ENCODE measurements around the gene S100A10. TPM values are rescaled to one million over a fixed set of nuclear protein-coding genes. Genes with fewer than 3 reads are reported as not detected.

The S100A10 gene
- total and polyA plus RNA-seq, 2 experiments from 2014 or later = 35.9 to 634 TPM

GRCh38 chr1:152002960-152003359 is 9.3 kb upstream of the S100A10 start (continued):
- TF ChIP-seq ZNF462 (CRISPR knock-in tag; IDR thresholded peaks at IDR 0.05) (no peak), STAT1 (IDR thresholded peaks at IDR 0.05; ENCODE audit: unreplicated experiment) (no peak), EZH2phosphoT487 (IDR thresholded peaks at IDR 0.05; ENCODE audit: unreplicated experiment) (no peak), POLR2AphosphoS5 (IDR thresholded peaks at IDR 0.05; ENCODE audit: low read depth) (no peak)
- TF ChIP-seq, protein P1, sequence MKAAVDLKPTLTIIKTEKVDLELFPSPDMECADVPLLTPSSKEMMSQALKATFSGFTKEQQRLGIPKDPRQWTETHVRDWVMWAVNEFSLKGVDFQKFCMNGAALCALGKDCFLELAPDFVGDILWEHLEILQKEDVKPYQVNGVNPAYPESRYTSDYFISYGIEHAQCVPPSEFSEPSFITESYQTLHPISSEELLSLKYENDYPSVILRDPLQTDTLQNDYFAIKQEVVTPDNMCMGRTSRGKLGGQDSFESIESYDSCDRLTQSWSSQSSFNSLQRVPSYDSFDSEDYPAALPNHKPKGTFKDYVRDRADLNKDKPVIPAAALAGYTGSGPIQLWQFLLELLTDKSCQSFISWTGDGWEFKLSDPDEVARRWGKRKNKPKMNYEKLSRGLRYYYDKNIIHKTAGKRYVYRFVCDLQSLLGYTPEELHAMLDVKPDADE (IDR thresholded peaks at IDR 0.05) = no peak
- TF ChIP-seq, protein P2, sequence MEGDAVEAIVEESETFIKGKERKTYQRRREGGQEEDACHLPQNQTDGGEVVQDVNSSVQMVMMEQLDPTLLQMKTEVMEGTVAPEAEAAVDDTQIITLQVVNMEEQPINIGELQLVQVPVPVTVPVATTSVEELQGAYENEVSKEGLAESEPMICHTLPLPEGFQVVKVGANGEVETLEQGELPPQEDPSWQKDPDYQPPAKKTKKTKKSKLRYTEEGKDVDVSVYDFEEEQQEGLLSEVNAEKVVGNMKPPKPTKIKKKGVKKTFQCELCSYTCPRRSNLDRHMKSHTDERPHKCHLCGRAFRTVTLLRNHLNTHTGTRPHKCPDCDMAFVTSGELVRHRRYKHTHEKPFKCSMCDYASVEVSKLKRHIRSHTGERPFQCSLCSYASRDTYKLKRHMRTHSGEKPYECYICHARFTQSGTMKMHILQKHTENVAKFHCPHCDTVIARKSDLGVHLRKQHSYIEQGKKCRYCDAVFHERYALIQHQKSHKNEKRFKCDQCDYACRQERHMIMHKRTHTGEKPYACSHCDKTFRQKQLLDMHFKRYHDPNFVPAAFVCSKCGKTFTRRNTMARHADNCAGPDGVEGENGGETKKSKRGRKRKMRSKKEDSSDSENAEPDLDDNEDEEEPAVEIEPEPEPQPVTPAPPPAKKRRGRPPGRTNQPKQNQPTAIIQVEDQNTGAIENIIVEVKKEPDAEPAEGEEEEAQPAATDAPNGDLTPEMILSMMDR (conservative IDR thresholded peaks at IDR 0.05; ENCODE audit: low read depth in 2 of 2) = no peak
